ENCODE data around the gene SFT2D3.

The SFT2D3 gene

DNA sequence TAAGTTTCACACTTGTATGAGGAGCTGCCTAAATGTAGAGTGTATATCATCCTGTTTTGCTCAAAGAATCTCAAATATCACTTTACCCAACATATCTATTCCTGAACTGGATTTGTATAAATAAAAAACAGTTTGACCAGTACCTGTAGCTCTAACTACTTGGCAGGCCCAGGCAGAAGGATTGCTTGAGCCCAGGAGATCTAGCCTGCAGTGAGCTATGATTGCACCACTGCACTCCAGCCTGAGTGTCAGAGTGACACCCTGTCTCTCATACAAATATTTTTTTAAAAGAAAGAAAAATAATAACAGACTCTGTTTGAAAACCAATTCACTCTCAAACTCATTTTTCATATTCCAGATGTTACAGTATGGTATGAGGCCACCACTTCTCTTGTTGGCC lies 18.2 kb upstream of the SFT2D3 start:
- no peak for DNase-seq
- H3K9me3 Mint-ChIP-seq: peaks cover 3% of the 10 kb centered on the region
- no peaks in the 10 kb centered on the region for H3K4me1 Mint-ChIP-seq
- H3K27me3 Mint-ChIP-seq (ENCODE audit: low read depth, poor library complexity): peaks cover 33% of the 10 kb centered on the region
- H3K27ac Mint-ChIP-seq: no peak overlapping the region
- H3K4me3 Mint-ChIP-seq: no peak overlapping the region
- H3K36me3 Mint-ChIP-seq (ENCODE audit: low read depth): no peaks in the 10 kb centered on the region
- TF ChIP-seq CTCF (IDR thresholded peaks at IDR 0.05): no peak

- Mint-ChIP-seq H3K27me3 (ENCODE audit: low read depth, poor library complexity) (peaks cover 26% of the 10 kb centered on the region), H3K4me3 (no peak overlapping the region), H3K36me3 (ENCODE audit: low read depth) (no peaks in the 10 kb centered on the region), H3K27ac (no peak overlapping the region), H3K9me3 (peaks cover 10% of the 10 kb centered on the region), H3K4me1 (no peaks in the 10 kb centered on the region)
- no peak for DNase-seq
- no peak for TF ChIP-seq CTCF (IDR thresholded peaks at IDR 0.05)
Observed at GRCh38 chr2:127683757-127684156, 17.5 kb upstream of the SFT2D3 start.

DNA sequence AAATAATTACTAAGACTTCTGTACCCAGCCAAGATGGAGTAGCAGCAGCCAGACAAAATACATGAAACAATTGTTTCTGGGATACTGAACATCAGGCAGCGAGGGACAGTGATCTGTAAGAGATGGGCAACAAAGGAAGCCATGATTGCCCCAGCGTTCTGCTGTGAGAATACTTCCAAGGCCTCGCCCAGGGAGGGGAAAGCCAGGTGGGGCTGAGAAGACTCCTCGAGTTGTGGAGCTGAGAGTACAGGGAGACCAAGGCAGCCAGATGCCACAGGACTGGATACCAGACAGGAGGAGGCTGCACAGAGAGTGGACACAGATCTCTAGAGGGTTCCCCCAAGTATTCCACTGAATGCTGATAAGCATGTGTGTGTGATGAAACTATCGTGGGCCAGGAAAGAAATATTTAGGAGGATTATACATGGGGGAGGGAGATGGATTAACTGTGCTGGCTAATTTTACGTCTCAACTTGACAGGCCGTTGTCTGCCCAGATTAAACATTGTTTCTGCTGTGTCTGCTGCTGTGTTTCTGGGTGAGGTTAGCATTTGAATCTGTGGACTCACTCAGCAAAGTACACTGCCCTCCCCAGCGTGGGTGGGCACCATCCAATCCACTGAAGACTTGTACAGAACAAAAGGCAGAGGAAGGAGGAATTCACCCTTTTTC lies 15.8 kb upstream of the SFT2D3 start:
- Mint-ChIP-seq H3K27ac (no peak overlapping the region), H3K4me3 (no peak overlapping the region), H3K27me3 (ENCODE audit: low read depth, poor library complexity) (peaks cover 22% of the 10 kb centered on the region), H3K36me3 (ENCODE audit: low read depth) (peaks cover 3% of the 10 kb centered on the region), H3K9me3 (peaks cover 25% of the 10 kb centered on the region), H3K4me1 (no peaks in the 10 kb centered on the region)
- DNase-seq: no peak
- TF ChIP-seq CTCF (IDR thresholded peaks at IDR 0.05): no peak

- no peak for TF ChIP-seq CTCF (IDR thresholded peaks at IDR 0.05)
- no peak overlapping the region for H3K4me3 Mint-ChIP-seq
- peaks cover 31% of the 10 kb centered on the region for H3K27me3 Mint-ChIP-seq (ENCODE audit: low read depth, poor library complexity)
- H3K4me1 Mint-ChIP-seq: no peaks in the 10 kb centered on the region
- H3K36me3 Mint-ChIP-seq (ENCODE audit: low read depth): peaks cover 12% of the 10 kb centered on the region
- no peak overlapping the region for H3K27ac Mint-ChIP-seq
- peaks cover 44% of the 10 kb centered on the region for H3K9me3 Mint-ChIP-seq
- DNase-seq: no peak
Observed at GRCh38 chr2:127688405-127688804, 12.9 kb upstream of the SFT2D3 start.

DNA sequence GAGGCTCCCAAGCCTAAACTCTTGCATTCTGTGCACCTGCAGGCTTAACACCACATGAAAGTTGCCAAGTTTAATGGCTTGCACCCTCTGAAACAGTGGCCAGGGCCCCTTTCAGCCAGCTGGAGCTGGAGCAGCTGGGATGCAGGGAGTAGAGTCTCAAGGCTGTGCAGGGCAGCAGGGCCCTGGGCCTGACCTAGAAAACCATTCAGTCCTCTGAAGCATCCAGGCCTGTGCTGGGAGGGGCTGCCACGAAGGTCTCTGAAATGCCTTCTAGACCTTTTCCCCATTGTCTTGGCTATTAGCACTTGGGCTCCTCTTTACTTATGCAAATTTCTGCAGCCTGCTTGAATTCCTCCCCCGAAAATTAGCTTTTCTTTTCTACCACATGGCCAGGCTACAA lies 10.6 kb upstream of the SFT2D3 start:
- H3K9me3 Mint-ChIP-seq: peaks cover 44% of the 10 kb centered on the region
- H3K36me3 Mint-ChIP-seq (ENCODE audit: low read depth): peaks cover 12% of the 10 kb centered on the region
- DNase-seq: no peak
- no peak for TF ChIP-seq CTCF (IDR thresholded peaks at IDR 0.05)
- no peak overlapping the region for H3K4me3 Mint-ChIP-seq
- H3K27ac Mint-ChIP-seq: no peak overlapping the region
- peaks cover 27% of the 10 kb centered on the region for H3K27me3 Mint-ChIP-seq (ENCODE audit: low read depth, poor library complexity)
- H3K4me1 Mint-ChIP-seq: no peaks in the 10 kb centered on the region

DNA sequence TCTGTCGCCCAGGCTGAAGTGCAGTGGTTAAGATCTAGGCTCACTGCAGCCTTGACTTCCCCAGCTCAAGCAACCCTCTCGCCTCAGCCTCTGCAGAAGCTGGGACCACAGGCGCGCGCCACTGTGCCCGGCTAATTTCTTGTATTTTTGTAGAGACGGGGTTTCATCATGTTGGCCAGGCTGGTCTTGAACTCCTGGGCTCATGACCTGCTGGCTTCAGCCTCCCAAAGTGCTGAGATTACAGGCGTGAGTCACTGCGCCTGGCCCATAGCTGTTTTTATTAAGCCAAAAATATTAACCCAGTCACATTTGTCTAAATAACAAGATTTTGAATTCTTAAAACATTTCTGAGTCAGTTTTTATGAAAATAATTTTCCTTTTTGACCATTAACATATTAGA lies 6.3 kb upstream of the SFT2D3 start:
- peaks cover 11% of the 10 kb centered on the region for H3K36me3 Mint-ChIP-seq (ENCODE audit: low read depth)
- TF ChIP-seq CTCF (IDR thresholded peaks at IDR 0.05): no peak
- H3K4me1 Mint-ChIP-seq: peaks cover under 1% of the 10 kb centered on the region
- DNase-seq: no peak
- H3K9me3 Mint-ChIP-seq: peaks cover 24% of the 10 kb centered on the region
- no peak overlapping the region for H3K4me3 Mint-ChIP-seq
- peaks cover 25% of the 10 kb centered on the region for H3K27me3 Mint-ChIP-seq (ENCODE audit: low read depth, poor library complexity)
- H3K27ac Mint-ChIP-seq: no peak overlapping the region

All from nephron progenitor cell (in vitro differentiated cells).